Stomach (tissue), 4 donors: ENCODE measurements around the gene RFX2.

Experiments used
- POLR2AphosphoS5 ChIP-seq, 3 donors: sonication (generic); formaldehyde crosslinking; IDR thresholded peaks; one replicate each; pipeline ENCODE4 v1.6.1; 2016; ENCODE audit warnings: antibody characterized with exemption in 3 of 3
- TF ChIP-seq, protein P1 (sequence below), 7 experiments: fragments of 450-650 bp in 4 of 7; fragments of 200-600 bp in 3 of 7; sonication (generic) in 3 of 7; IDR thresholded peaks; one replicate each; pipeline ENCODE4 v1.5.1; 2016 to 2019; ENCODE audit warnings: antibody characterized with exemption in 7 of 7, control low read depth in 2 of 7, mild to moderate bottlenecking in 1 of 7

DNA sequence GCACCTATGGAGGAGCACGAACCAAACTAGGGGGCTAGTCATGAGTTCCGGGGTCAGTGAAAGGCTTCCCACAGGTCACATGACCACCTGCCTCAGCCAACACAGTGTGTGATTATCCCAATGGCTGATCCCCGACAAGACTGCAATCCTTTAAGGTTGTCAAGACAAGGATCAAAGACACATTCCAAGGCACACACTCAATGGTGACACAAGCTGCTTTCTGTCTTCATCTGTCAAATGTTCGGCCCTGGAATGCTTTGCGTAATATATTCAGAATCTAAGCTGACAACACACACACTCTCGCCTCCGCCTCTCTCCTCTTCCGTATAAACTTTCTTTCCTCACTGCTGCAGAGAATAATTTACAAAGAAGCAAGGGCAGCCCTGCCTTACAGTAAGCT is 144.1 kb downstream of the RFX2 start:
- TF ChIP-seq, protein P1, sequence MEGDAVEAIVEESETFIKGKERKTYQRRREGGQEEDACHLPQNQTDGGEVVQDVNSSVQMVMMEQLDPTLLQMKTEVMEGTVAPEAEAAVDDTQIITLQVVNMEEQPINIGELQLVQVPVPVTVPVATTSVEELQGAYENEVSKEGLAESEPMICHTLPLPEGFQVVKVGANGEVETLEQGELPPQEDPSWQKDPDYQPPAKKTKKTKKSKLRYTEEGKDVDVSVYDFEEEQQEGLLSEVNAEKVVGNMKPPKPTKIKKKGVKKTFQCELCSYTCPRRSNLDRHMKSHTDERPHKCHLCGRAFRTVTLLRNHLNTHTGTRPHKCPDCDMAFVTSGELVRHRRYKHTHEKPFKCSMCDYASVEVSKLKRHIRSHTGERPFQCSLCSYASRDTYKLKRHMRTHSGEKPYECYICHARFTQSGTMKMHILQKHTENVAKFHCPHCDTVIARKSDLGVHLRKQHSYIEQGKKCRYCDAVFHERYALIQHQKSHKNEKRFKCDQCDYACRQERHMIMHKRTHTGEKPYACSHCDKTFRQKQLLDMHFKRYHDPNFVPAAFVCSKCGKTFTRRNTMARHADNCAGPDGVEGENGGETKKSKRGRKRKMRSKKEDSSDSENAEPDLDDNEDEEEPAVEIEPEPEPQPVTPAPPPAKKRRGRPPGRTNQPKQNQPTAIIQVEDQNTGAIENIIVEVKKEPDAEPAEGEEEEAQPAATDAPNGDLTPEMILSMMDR (IDR thresholded peaks at IDR 0.05), result no peak
- TF ChIP-seq POLR2AphosphoS5 (IDR thresholded peaks at IDR 0.05), result peak; percentile 70 to 92 (median 77)
